HFFc6 (cell line): Measurements from ENCODE around the gene KIAA0513. TPM values are rescaled to one million over a fixed set of nuclear protein-coding genes. Genes with fewer than 3 reads are reported as not detected.

Experiments used
- DNase-seq: peaks from one replicate; pipeline ENCODE4 v3.0.0-alpha.2; 2018
- H3K27ac Mint-ChIP-seq: 2 replicates; pipeline ENCODE4 v1.8.0; 2020; ENCODE audit warnings: mild to moderate bottlenecking, mixed read lengths
- H3K27me3 Mint-ChIP-seq: 2 replicates; pipeline ENCODE4 v1.8.0; 2021; ENCODE audit warnings: mild to moderate bottlenecking, moderate library complexity, mixed read lengths; ENCODE audit not compliant: insufficient read depth
- H3K36me3 Mint-ChIP-seq: 2 replicates; pipeline ENCODE4 v1.8.0; 2021; ENCODE audit warnings: low read depth, mixed read lengths
- H3K4me1 Mint-ChIP-seq: 2 replicates; pipeline ENCODE4 v1.8.0; 2020; ENCODE audit warnings: low read depth, mixed read lengths
- H3K4me3 Mint-ChIP-seq: 2 replicates; pipeline ENCODE4 v1.8.0; 2020; ENCODE audit warnings: mild to moderate bottlenecking, moderate library complexity, mixed read lengths
- H3K9me3 Mint-ChIP-seq: 2 replicates; pipeline ENCODE4 v1.8.0; 2020; ENCODE audit warnings: mild to moderate bottlenecking, mixed read lengths
- CTCF ChIP-seq: fragments of 200-600 bp; sonication (generic); IDR thresholded peaks from 2 replicates; pipeline ENCODE4 v1.5.0; 2021; ENCODE audit warnings: antibody characterized with exemption, mild to moderate bottlenecking
- total RNA-seq, 6 experiments: library from RNA; stranded (reverse); fragmentation: NEBNext Ultra II Directional; extraction: Animal tissue kit (Norgen Biotek cat#: 25700); gene quantifications; 2 replicates in 1 of 6; 3 replicates in 5 of 6; pipeline ENCODE4 v1.2.3, GENCODE V29; 2021

Gene KIAA0513
- total RNA-seq, 6 experiments from 2014 or later, result 12.5 to 15.4 (median 13.8) TPM

GRCh38 chr16:85093705-85094104 lies 66.1 kb downstream of the KIAA0513 start:
- no peaks in the 10 kb centered on the region for H3K9me3 Mint-ChIP-seq
- no peak for TF ChIP-seq CTCF
- H3K4me3 Mint-ChIP-seq, result no peak overlapping the region
- no peak overlapping the region for H3K27ac Mint-ChIP-seq
- H3K27me3 Mint-ChIP-seq, result peaks cover 29% of the 10 kb centered on the region
- no peak for DNase-seq
- peaks cover 13% of the 10 kb centered on the region for H3K4me1 Mint-ChIP-seq
- H3K36me3 Mint-ChIP-seq, result no peaks in the 10 kb centered on the region

- Mint-ChIP-seq H3K27me3 (peaks cover 30% of the 10 kb centered on the region), H3K9me3 (no peaks in the 10 kb centered on the region), H3K4me1 (peaks cover 13% of the 10 kb centered on the region), H3K36me3 (no peaks in the 10 kb centered on the region), H3K27ac (no peak overlapping the region), H3K4me3 (no peak overlapping the region)
- TF ChIP-seq CTCF, result no peak
- no peak for DNase-seq
These were observed 66.7 kb downstream of the KIAA0513 start for GRCh38 chr16:85094176-85094805.

- Mint-ChIP-seq H3K36me3 (no peaks in the 10 kb centered on the region), H3K9me3 (no peaks in the 10 kb centered on the region), H3K4me3 (no peak overlapping the region), H3K27ac (no peak overlapping the region), H3K27me3 (peaks cover 32% of the 10 kb centered on the region), H3K4me1 (peaks cover 9% of the 10 kb centered on the region)
- no peak for DNase-seq
- no peak for TF ChIP-seq CTCF
These were observed 67.2 kb downstream of the KIAA0513 start for GRCh38 chr16:85094812-85095211.

GRCh38 chr16:85096921-85097320 lies 69.3 kb downstream of the KIAA0513 start:
- TF ChIP-seq CTCF, result no peak
- no peaks in the 10 kb centered on the region for H3K4me1 Mint-ChIP-seq
- H3K4me3 Mint-ChIP-seq, result no peak overlapping the region
- H3K27ac Mint-ChIP-seq, result no peak overlapping the region
- no peaks in the 10 kb centered on the region for H3K36me3 Mint-ChIP-seq
- H3K9me3 Mint-ChIP-seq, result no peaks in the 10 kb centered on the region
- no peak for DNase-seq
- H3K27me3 Mint-ChIP-seq, result peaks cover 37% of the 10 kb centered on the region

- DNase-seq, result no peak
- no peak overlapping the region for H3K4me3 Mint-ChIP-seq
These were observed 71.0 kb downstream of the KIAA0513 start for GRCh38 chr16:85098565-85098964.

More at GRCh38 chr16:85098565-85098964, 71.0 kb downstream of the KIAA0513 start:
- peaks cover 43% of the 10 kb centered on the region for H3K27me3 Mint-ChIP-seq
- no peaks in the 10 kb centered on the region for H3K9me3 Mint-ChIP-seq
- no peaks in the 10 kb centered on the region for H3K36me3 Mint-ChIP-seq
- no peaks in the 10 kb centered on the region for H3K4me1 Mint-ChIP-seq
- no peak overlapping the region for H3K27ac Mint-ChIP-seq
- no peak for TF ChIP-seq CTCF
